ENCODE data around the gene TMED3.

- TF ChIP-seq CTCF (IDR thresholded peaks at IDR 0.05) (no peak), POLR2AphosphoS5 (IDR thresholded peaks at IDR 0.05) (no peak)
Measured at GRCh38 chr15:79299126-79299840, 11.6 kb upstream of the TMED3 start.

Measured in prostate gland (tissue), 2 donors.